ENCODE data around the gene TF.

The TF gene

DNA sequence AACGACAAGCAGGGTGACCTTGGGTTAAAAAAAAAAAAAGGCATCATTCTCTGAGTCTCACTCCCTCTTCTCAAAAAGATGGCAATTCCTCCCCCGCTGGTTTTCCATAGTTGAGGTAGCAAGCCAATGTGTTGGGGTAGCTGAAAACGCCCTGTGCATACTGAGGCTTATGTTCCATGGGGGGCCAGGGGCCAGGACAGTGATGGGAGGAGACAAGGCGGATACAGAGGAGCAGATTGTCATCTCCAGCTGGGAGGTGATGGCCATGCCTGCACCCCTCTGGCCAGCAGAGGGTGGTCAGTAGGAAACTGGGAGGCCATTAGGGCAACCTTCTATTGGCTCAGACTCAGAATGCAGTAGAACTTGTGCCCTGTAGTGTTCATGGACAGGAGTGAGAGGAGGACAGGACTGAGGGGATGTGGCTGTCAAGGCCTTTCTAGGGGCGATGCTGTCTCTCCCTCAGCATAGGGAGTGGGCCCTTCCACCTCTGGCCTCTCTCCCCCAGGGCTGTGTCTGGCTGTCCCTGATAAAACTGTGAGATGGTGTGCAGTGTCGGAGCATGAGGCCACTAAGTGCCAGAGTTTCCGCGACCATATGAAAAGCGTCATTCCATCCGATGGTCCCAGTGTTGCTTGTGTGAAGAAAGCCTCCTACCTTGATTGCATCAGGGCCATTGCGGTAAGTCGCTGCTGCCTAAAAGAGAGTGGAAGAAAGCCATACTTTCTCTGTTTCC lies 1.9 kb downstream of the TF start:
- no peaks in the 10 kb centered on the region for H3F3A ChIP-seq (ENCODE audit: insufficient read depth)
- no peaks in the 10 kb centered on the region for H4K20me1 ChIP-seq (ENCODE audit: low read depth, low read length)
- H3K27ac ChIP-seq (ENCODE audit: low read depth, low read length) = no peak overlapping the region
- H3K27me3 ChIP-seq (ENCODE audit: low read length) = no peaks in the 10 kb centered on the region
- TF ChIP-seq, protein P1, sequence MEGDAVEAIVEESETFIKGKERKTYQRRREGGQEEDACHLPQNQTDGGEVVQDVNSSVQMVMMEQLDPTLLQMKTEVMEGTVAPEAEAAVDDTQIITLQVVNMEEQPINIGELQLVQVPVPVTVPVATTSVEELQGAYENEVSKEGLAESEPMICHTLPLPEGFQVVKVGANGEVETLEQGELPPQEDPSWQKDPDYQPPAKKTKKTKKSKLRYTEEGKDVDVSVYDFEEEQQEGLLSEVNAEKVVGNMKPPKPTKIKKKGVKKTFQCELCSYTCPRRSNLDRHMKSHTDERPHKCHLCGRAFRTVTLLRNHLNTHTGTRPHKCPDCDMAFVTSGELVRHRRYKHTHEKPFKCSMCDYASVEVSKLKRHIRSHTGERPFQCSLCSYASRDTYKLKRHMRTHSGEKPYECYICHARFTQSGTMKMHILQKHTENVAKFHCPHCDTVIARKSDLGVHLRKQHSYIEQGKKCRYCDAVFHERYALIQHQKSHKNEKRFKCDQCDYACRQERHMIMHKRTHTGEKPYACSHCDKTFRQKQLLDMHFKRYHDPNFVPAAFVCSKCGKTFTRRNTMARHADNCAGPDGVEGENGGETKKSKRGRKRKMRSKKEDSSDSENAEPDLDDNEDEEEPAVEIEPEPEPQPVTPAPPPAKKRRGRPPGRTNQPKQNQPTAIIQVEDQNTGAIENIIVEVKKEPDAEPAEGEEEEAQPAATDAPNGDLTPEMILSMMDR (IDR thresholded peaks at IDR 0.05; ENCODE audit: insufficient read depth, low read length, poor library complexity, severe bottlenecking) = no peak
- TF ChIP-seq EZH2phosphoT487 (conservative IDR thresholded peaks at IDR 0.05; ENCODE audit: low read length) = no peak
- H3K4me3 ChIP-seq (ENCODE audit: insufficient read depth, low read length, poor library complexity, severe bottlenecking) = no peak overlapping the region
- no peaks in the 10 kb centered on the region for H3K36me3 ChIP-seq (ENCODE audit: low read length)
- H3K9me2 ChIP-seq (replicated peaks; ENCODE audit: insufficient read depth, low read length) = no peaks in the 10 kb centered on the region
- no peak overlapping the region for H2AFZ ChIP-seq (ENCODE audit: low read depth, low read length, severe bottlenecking)
- H3K79me2 ChIP-seq (ENCODE audit: insufficient read depth, low read length) = no peaks in the 10 kb centered on the region
- H3K9ac ChIP-seq (ENCODE audit: low read length) = no peak overlapping the region
- H3K9me3 ChIP-seq (ENCODE audit: insufficient read depth, low read length) = no peaks in the 10 kb centered on the region
- no peak overlapping the region for H3K4me2 ChIP-seq (ENCODE audit: low read depth, low read length, poor library complexity, severe bottlenecking)

DNA sequence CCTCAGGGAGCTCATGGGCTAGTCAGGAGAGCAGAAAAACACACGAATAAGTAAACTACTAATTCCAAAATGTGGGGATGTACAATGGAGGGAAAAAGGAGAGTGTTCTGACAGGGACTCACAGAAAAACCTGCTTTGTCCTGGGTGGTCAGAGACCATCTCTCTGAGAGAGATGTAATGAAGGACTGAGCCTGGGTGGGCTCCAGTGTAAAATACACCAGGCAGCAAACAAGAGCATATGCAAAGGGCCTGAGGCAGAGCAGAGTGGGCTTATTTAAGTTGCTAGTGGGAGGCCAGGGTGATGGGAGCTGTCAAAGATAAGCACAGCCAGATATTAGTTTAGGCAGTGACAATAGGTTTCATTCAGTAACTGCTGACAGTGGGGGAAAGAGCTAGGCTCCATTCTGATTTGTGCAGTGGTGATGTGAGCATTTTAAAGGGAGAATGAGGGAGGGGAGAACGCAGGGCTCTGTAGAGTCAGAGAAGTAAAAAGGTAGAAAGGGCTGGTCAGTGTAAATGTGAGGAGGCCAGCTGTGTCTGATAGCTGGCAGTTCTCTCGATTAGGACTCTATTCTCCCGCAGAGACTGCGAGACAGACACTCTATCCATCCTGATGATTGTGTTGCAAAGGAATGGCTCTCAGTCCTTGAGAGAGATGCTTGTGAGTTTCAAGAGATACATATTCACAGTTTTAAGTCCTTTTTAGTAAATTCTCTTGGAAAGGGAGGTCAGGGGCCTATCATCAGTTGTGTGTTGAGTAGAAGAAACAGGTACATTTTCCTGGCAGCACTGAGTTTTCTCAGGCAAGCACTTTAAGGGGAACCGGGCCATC lies 3.5 kb downstream of the TF start:
- H3K9me2 ChIP-seq (replicated peaks; ENCODE audit: insufficient read depth, low read length) = no peaks in the 10 kb centered on the region
- H3K4me3 ChIP-seq (ENCODE audit: insufficient read depth, low read length, poor library complexity, severe bottlenecking) = no peak overlapping the region
- no peaks in the 10 kb centered on the region for H3K27me3 ChIP-seq (ENCODE audit: low read length)
- no peak overlapping the region for H3K27ac ChIP-seq (ENCODE audit: low read depth, low read length)
- no peaks in the 10 kb centered on the region for H3K79me2 ChIP-seq (ENCODE audit: insufficient read depth, low read length)
- no peak overlapping the region for H3K4me2 ChIP-seq (ENCODE audit: low read depth, low read length, poor library complexity, severe bottlenecking)
- H2AFZ ChIP-seq (ENCODE audit: low read depth, low read length, severe bottlenecking) = no peak overlapping the region
- H3K9ac ChIP-seq (ENCODE audit: low read length) = no peak overlapping the region
- no peaks in the 10 kb centered on the region for H3K9me3 ChIP-seq (ENCODE audit: insufficient read depth, low read length)
- H4K20me1 ChIP-seq (ENCODE audit: low read depth, low read length) = no peaks in the 10 kb centered on the region
- TF ChIP-seq, protein P1 (IDR thresholded peaks at IDR 0.05; ENCODE audit: insufficient read depth, low read length, poor library complexity, severe bottlenecking) = no peak
- no peak for TF ChIP-seq EZH2phosphoT487 (conservative IDR thresholded peaks at IDR 0.05; ENCODE audit: low read length)
- no peaks in the 10 kb centered on the region for H3F3A ChIP-seq (ENCODE audit: insufficient read depth)
- H3K36me3 ChIP-seq (ENCODE audit: low read length) = no peaks in the 10 kb centered on the region

DNA sequence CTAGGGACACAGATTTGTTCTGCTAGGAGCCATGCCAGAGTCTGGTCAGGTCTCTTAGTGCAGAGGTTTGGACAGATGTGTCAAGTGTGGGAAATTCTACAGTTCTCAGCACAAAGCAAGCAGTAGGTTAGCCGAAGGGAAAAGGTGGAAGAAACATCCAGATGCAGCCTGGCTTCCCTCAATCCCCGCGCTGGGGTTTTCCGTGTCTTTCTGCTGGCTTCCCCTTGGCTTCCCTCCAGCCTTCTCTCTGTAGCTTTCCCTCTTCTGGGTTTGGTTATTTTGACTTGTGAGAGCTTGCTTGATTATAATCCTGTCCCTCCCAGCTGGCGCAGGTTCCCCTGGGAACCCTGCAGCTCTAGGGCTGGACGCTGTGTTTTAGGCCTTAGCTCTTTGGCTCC lies 4.1 kb downstream of the TF start:
- Histone ChIP-seq H3K27me3 (ENCODE audit: low read length) (no peaks in the 10 kb centered on the region), H3K4me3 (ENCODE audit: insufficient read depth, low read length, poor library complexity, severe bottlenecking) (no peak overlapping the region), H3K9me3 (ENCODE audit: insufficient read depth, low read length) (no peaks in the 10 kb centered on the region), H2AFZ (ENCODE audit: low read depth, low read length, severe bottlenecking) (no peak overlapping the region), H3K4me2 (ENCODE audit: low read depth, low read length, poor library complexity, severe bottlenecking) (no peak overlapping the region), H4K20me1 (ENCODE audit: low read depth, low read length) (no peaks in the 10 kb centered on the region), H3K27ac (ENCODE audit: low read depth, low read length) (no peak overlapping the region), H3K9me2 (replicated peaks; ENCODE audit: insufficient read depth, low read length) (no peaks in the 10 kb centered on the region), H3K9ac (ENCODE audit: low read length) (no peak overlapping the region), H3F3A (ENCODE audit: insufficient read depth) (no peaks in the 10 kb centered on the region), H3K79me2 (ENCODE audit: insufficient read depth, low read length) (no peaks in the 10 kb centered on the region), H3K36me3 (ENCODE audit: low read length) (no peaks in the 10 kb centered on the region)
- no peak for TF ChIP-seq EZH2phosphoT487 (conservative IDR thresholded peaks at IDR 0.05; ENCODE audit: low read length)
- TF ChIP-seq, protein P1 (IDR thresholded peaks at IDR 0.05; ENCODE audit: insufficient read depth, low read length, poor library complexity, severe bottlenecking) = no peak
